GM18867 (cell line): ENCODE results near the gene PELI2.
A peak's percentile ranks its signal among the peaks of the same experiment; 100 is the strongest.

Source experiments
- ATAC-seq: cut with Tn5 transposase; IDR thresholded peaks from one replicate; pipeline ENCODE4 v1.9.1; 2021; ENCODE audit warnings: mild to moderate bottlenecking, moderate library complexity; ENCODE audit not compliant: unreplicated experiment

The PELI2 gene

GRCh38 chr14:56333359-56334292 lies 215.4 kb downstream of the PELI2 start:
- no peak for ATAC-seq

GRCh38 chr14:56334458-56334857 lies 216.2 kb downstream of the PELI2 start:
- no peak for ATAC-seq

GRCh38 chr14:56338674-56339073 lies 220.5 kb downstream of the PELI2 start:
- no peak for ATAC-seq

DNA sequence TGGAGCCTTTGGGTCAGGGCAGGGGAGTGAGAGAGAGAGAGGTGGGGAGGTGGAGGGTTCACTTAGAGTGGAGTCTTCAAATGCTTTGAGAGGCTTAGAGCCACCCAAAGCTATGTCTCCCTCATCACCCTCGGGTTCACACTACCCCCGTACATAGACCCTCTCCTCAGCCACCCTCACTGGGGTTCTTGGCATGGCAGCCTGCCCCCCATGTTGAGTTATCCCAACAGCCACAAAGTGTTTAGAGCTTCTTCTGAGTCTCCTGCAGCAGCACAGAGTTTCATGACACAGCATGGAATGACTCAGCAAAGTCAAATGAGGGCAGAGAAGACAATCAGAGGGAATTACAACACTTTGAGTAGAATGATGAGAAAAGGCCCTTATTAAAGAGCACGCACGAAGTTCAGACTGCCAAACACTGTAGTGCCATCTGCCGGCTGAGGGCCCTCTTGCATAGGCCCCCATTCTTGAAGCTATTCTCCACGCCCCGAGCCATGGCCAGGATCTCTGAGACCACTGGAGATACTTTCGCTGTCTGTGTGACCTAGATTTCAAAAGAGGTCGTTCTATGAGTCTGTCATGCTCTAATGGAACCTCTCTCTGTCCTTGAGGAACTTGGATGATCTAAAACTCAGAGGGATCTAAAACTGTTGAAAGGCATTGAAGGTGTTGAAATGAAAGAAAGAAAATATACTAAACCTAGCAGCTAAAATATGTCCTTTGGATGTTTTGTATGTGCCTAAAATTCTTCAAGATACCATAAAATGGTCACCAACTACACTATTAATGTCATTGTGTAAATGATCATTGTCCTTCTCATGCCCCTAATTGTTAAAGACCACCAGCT lies 221.9 kb downstream of the PELI2 start:
- peak; percentile 81 for ATAC-seq

GRCh38 chr14:56340932-56341331 lies 222.7 kb downstream of the PELI2 start:
- no peak for ATAC-seq

DNA sequence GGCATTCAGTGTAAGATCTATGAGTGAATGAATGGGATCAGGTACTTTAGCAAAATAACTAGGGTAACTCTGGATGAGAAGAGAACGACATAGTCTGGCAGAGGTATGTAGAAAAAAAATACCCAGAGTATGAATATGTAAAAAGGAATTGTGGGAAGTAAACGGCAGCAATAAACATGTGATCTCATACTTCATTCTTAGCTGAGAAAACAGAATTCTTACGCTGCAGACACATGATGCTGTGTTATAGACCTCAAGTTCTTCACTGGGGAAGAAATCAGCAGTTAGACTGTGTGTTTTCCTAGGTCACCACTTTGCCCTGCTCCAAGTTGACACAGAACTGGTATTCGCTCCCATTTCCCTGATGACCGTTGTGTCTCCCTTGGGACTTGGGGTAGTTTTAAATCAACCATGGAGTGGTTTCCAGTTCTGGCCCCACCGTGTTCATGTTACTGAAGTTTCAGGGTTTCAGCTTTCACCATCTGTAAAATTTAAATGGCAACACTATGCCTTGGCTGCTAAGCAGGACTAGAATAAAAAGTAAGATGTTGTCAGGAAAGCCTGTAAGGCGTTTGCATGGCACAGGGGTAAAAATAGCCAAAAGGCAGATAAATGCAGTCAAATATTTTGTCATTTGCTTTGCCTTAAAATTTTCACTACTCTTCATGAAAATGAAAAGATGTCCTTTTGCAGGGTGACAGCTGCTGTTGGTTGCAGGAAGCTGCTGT lies 223.7 kb downstream of the PELI2 start:
- ATAC-seq: peak; percentile 46

GRCh38 chr14:56342494-56342942 lies 224.3 kb downstream of the PELI2 start:
- ATAC-seq: no peak

DNA sequence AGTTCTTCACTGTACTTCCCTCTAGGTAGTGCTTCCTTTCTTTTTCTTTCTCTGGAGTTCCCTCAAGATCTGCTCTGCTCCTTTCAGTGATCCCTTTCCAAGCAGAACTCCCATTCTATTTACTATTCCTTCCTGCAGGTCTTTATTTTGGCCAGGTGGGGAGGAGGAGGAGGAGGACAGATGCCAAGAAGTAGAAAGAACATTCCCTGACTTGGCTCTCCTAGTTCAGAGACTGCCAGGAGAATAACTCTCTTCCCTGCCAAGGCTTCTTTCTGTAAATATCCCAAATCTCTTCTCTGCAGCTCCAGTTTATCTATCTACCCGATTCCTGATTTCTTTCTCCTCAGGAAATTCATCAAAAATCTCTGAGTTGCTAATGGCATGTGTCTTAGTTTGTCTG lies 231.7 kb downstream of the PELI2 start:
- ATAC-seq: no peak
